LNCAP (cell line): ENCODE data around the gene PAQR5.

ENCODE experiments used
- TF ChIP-seq, protein P1 (sequence below): fragments of 450-650 bp; IDR thresholded peaks from 2 replicates; pipeline ENCODE4 v1.5.1; 2017; ENCODE audit warnings: mild to moderate bottlenecking

PAQR5 gene

DNA sequence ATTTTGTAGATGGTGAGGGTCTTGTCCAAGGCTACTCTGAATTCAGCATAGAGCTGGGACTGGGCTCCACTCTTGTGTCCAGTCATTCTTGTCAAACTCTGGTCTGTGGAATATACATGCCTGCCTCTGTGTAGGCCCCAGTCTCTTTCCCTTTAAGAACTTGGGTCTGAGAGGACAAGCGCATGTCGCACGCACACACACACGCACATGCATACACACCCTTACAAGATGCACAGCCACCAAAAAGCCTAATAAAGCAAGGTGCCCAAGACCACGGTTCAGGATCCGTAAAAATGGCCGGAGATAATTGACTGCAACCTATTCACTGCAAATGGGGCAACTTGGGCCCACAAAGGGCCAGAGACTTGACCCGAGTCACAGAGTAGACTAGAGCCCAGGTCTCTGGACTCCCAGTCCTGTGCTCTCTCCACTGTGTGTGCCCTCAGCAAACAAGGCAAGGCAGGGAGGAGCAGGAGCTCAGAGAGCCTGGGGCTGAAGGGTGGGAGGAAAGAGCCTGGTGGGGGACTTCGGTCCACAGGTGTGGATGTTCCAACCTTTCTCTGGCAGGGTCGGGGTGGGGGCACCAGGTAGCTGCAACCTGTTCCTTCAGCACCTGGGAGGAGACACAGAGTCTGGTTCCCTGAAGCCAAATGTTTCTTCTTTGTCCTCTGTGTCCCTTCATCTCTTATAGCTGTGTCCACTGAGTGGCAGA, 914 bp upstream of the PAQR5 start:
- TF ChIP-seq, protein P1, sequence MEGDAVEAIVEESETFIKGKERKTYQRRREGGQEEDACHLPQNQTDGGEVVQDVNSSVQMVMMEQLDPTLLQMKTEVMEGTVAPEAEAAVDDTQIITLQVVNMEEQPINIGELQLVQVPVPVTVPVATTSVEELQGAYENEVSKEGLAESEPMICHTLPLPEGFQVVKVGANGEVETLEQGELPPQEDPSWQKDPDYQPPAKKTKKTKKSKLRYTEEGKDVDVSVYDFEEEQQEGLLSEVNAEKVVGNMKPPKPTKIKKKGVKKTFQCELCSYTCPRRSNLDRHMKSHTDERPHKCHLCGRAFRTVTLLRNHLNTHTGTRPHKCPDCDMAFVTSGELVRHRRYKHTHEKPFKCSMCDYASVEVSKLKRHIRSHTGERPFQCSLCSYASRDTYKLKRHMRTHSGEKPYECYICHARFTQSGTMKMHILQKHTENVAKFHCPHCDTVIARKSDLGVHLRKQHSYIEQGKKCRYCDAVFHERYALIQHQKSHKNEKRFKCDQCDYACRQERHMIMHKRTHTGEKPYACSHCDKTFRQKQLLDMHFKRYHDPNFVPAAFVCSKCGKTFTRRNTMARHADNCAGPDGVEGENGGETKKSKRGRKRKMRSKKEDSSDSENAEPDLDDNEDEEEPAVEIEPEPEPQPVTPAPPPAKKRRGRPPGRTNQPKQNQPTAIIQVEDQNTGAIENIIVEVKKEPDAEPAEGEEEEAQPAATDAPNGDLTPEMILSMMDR, result no peak

- TF ChIP-seq, protein P1, result no peak
Observed at GRCh38 chr15:69298354-69298696, 387 bp upstream of the PAQR5 start.

DNA sequence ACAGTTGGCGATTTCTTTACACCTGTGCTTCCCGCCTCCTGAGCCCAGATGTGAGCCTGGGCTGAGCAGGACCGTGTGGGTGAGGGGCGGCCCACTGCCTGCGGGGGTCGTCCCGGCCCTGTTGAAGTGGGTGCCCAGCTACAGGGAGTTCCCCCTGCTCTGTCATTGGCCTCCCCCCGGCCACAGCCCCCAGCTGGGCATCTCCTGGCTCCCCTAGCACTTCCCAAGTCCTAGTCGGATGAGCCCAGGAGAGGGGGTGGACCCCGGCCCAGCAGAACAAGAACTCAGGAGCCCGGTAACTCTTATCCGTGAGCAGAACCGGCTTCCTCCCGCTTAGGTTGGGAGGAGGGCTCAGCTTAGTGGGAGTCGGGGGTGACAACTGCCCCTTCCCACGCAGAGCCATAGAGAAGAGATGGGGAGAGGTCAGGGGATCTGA, 757 bp downstream of the PAQR5 start:
- TF ChIP-seq, protein P1, result no peak

- TF ChIP-seq, protein P1, result no peak
Observed at GRCh38 chr15:69299943-69300588, 1.4 kb downstream of the PAQR5 start.

DNA sequence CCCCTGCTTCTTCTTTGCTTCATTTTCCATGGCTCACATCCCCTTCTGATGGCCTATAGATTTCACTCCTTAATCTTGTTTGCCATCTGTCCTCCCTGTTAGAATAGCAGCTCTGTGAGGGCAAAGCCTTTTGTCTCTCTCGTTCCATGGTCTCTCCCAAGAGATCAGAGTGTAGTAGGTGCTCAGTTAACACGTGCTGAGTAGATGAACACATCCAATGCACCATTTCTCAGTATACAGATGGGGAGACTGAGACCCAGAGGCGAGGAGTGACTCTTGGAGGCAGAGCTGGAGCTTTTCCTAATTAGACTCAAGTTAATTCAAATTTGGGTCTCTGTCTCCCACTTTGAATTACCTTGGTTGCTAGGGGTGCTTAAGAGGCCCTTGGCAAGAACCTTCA, 4.2 kb downstream of the PAQR5 start:
- TF ChIP-seq, protein P1, result no peak

GRCh38 chr15:69303337-69304181, 4.8 kb downstream of the PAQR5 start:
- TF ChIP-seq, protein P1, result peak; percentile 16; the same call in 1 of the 2 replicates

GRCh38 chr15:69304182-69304545, 5.5 kb downstream of the PAQR5 start:
- TF ChIP-seq, protein P1, result no peak
